Kidney epithelial cell (primary cell): ENCODE results near the gene NR2F1. TPM values are rescaled to one million over a fixed set of nuclear protein-coding genes. Genes with fewer than 3 reads are reported as not detected.

Experiments
- DNase-seq: peaks from one replicate; pipeline ENCODE4 v3.0.0-alpha.2; 2010; ENCODE audit warnings: low read depth
- H3K27me3 ChIP-seq: 2 replicates; pipeline ENCODE4 v1.6.0; 2011; ENCODE audit warnings: low read length; ENCODE audit not compliant: control insufficient read depth, insufficient read depth
- H3K36me3 ChIP-seq: 2 replicates; pipeline ENCODE4 v1.5.1; 2011; ENCODE audit warnings: low read length; ENCODE audit not compliant: control insufficient read depth, insufficient read depth
- H3K4me3 ChIP-seq: 2 replicates; pipeline ENCODE4 v1.5.1; 2011; ENCODE audit warnings: low read depth, mild to moderate bottlenecking, control low read depth, low read length
- total RNA-seq: library from RNA; depleted of rRNA; stranded (reverse); fragments of >200 nt; gene quantifications from 2 replicates; pipeline ENCODE4 v1.2.3, GENCODE V29; 2015
- TF ChIP-seq, protein P1 (sequence below): IDR thresholded peaks from 2 replicates; pipeline ENCODE4 v1.5.1; 2011; ENCODE audit warnings: mild to moderate bottlenecking, moderate library complexity, low read length, control low read depth, inconsistent platforms; ENCODE audit not compliant: insufficient read depth, poor library complexity, severe bottlenecking

The NR2F1 gene
- total RNA-seq, 1 donor from 2014 or later = 13.2 TPM

DNA sequence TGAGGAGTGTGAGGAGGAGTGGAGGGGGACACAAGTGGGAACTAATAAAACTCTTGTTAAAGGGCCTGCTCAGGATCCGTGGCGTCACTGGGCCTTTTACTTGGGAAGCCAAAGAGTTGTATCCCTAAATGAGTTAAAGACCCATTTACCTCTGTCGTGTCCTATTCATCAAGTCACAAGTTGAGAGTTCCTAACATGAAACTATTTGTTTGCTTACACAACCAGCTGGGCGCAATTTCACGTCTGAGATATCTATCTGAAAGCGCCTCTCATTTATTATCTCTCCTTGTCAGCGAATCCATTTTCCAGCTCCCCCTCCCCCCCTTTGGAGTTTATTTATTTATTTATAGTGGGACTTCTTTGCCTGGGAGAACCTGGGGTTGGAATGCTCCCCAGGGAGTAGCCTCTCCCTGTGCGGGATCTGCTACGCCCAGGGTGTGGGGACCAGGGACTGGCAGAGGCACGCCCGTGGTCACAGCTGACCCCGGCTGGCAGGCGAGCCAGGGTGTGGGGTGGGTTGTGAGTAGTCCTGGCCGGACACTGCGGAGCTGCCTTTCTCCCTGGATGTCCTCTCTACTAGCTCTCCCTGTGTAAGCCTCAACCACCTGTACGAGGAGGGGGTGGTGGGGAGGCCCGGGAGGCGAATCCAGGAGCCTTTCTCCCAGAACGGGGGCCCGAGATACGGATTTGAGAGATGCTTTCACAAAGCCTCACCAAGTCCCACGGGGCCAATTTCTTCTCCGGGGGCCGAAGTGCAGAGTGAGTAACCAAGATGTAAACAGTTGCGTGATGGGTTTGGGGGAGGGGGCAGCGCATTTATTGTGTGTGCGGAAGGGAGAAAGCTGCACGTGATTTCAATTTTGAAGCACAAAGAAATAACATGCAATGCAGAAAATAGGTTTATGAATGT, 15.3 kb downstream of the NR2F1 start:
- Histone ChIP-seq H3K4me3 (no peak overlapping the region), H3K27me3 (peaks cover 5% of the 10 kb centered on the region), H3K36me3 (peaks cover 2% of the 10 kb centered on the region)
- TF ChIP-seq, protein P1, sequence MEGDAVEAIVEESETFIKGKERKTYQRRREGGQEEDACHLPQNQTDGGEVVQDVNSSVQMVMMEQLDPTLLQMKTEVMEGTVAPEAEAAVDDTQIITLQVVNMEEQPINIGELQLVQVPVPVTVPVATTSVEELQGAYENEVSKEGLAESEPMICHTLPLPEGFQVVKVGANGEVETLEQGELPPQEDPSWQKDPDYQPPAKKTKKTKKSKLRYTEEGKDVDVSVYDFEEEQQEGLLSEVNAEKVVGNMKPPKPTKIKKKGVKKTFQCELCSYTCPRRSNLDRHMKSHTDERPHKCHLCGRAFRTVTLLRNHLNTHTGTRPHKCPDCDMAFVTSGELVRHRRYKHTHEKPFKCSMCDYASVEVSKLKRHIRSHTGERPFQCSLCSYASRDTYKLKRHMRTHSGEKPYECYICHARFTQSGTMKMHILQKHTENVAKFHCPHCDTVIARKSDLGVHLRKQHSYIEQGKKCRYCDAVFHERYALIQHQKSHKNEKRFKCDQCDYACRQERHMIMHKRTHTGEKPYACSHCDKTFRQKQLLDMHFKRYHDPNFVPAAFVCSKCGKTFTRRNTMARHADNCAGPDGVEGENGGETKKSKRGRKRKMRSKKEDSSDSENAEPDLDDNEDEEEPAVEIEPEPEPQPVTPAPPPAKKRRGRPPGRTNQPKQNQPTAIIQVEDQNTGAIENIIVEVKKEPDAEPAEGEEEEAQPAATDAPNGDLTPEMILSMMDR = no peak
- no peak for DNase-seq

DNA sequence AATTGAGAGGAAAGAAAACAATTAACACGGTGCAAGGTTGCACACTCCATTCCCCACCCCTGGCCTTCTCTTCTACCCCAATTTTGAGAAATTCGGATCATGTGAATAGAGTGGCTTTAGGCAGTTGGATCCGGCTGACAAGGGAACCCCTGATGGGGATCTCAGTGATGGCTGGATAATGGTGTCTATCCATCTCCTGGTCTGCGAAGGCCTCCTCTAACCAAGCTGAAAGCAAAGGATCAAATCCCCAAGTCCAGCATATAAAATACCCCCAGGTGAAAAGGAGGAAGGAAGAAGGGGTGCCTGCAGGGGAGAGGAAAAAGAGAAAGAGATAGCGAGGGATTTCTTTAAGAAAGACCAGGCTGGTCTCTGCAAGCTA, 16.0 kb downstream of the NR2F1 start:
- TF ChIP-seq, protein P1 = no peak
- Histone ChIP-seq H3K36me3 (peaks cover 2% of the 10 kb centered on the region), H3K27me3 (peaks cover 10% of the 10 kb centered on the region), H3K4me3 (no peak overlapping the region)
- no peak for DNase-seq

DNA sequence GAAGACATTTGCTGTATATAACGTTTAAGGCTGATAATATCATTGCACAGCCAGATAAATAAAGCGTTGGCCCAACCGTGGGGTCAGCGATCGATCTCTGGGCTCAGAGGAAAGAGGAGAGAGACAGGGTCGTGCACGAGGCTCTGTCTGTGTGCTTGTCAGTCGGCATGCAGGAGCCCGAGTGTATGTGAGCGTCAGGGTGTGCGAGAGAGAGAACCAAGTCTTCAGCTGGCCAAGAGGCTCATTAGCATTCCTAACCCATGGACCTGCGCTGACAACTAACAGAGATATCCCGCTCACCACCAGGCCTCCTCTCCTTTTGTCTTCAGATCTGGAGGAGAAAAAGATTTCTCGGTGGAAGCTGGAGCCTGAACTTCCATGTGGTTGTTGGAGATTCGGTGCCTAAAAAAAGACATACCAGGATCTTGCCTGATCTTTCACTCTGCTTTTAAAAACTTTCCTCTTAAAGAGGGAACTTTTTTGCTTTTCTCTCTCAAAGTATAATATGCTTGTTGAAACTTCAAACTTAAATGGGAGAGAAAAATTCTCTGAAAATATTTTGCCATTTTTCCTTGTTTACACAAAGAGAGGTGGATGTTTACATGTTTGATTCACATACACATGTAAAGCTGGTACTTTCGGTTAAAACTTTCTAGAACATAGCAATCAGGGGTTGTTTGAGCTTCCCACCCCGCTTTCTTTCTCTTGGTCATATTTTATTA, 16.5 kb downstream of the NR2F1 start:
- TF ChIP-seq, protein P1 = no peak
- H3K27me3 ChIP-seq = peaks cover 11% of the 10 kb centered on the region
- no peak for DNase-seq
- no peak overlapping the region for H3K4me3 ChIP-seq
- peaks cover 2% of the 10 kb centered on the region for H3K36me3 ChIP-seq

DNA sequence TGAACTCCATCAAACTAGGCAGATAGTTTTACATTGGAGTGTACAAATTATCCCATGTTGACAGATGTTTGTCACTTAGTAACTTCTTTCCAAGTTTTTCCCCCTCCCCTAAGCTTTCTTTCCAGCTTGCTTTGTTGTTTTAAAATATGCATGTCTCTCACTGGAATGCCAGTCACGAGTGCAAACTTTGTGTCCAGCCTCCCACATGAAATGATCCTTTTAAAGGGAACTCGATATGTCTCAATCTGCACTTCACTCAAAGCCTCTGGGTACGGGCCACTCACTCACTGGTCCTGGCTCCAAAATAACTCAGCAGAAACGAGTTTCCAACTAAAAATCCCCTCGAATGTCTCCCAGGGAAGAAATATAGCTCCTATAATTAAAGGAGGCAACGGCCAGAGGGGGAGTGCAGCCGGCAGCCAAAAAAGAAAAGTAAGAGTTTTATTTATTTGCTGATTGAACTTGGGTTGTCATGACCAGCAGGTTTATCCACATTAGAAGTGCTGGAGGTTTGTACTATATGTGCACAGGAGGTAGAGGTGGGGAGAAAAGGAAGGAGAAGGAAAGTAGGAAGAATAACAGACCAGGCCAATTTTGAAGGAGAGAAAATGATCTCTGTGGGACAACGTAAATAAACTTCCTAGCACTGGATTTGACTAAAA, 17.5 kb downstream of the NR2F1 start:
- no peaks in the 10 kb centered on the region for H3K36me3 ChIP-seq
- TF ChIP-seq, protein P1 = no peak
- no peak for DNase-seq
- peaks cover 14% of the 10 kb centered on the region for H3K27me3 ChIP-seq
- no peak overlapping the region for H3K4me3 ChIP-seq

DNA sequence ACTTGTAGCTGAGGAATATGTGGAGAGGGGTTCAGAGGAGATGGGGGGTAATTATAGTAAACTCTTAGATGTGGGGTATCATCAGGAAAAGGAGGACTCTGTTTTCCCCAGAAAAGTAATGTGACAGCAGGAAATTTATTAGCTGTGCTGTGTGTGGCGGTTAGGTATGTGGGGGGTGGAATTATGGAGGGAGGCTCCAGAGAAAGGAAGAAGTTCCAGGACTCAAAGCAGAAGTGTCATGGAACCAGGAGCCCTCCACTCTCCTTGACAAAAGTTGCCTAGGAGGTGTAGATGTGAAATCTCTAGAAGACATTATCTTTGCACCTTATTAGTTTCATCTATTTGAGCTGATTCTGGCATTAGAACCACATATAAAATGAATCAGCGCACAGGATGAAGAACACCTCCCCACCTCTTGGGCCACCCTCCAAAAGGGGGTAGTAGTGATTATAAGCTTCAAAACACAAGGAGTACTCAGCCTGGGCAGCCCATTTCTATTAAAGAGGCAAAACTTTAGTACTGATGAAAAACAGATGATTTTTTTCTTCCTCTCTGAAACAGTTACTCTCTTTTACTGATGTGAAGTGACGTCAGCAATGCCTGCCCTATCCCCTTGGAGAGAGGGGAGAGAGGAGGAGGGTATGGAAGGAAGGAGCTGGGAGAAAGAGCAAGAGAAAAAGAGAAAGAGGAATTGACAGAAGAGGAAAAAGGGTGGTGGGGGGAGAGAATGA, 18.2 kb downstream of the NR2F1 start:
- Histone ChIP-seq H3K36me3 (no peaks in the 10 kb centered on the region), H3K27me3 (peaks cover 15% of the 10 kb centered on the region), H3K4me3 (no peak overlapping the region)
- TF ChIP-seq, protein P1 = no peak
- no peak for DNase-seq
